ENCODE measurements around the gene RASGRP3. TPM values are rescaled to one million over a fixed set of nuclear protein-coding genes. Genes with fewer than 3 reads are reported as not detected.

RASGRP3 gene
- total and polyA plus RNA-seq, 2 donors (not counting 3 experiments of a cell fraction or from before 2014, with no cell fraction given), result 16.0 to 39.6 TPM

GRCh38 chr2:33570681-33571080, 94.2 kb downstream of the RASGRP3 start:
- no peak overlapping the region for H2AFZ ChIP-seq (ENCODE audit: low read depth, low read length)
- TF ChIP-seq POLR2AphosphoS5 (IDR thresholded peaks at IDR 0.05; ENCODE audit: insufficient read depth, low read depth, low read length) (no peak), POLR2A (IDR thresholded peaks at IDR 0.05; ENCODE audit: low read depth, low read length) (no peak), MYC (IDR thresholded peaks at IDR 0.05; ENCODE audit: low read depth, low read length) (no peak), EZH2 (IDR thresholded peaks at IDR 0.05; ENCODE audit: borderline replicate concordance, low read depth, low read length, severe bottlenecking) (no peak), CTCF (IDR thresholded peaks at IDR 0.05; ENCODE audit: extremely low read depth in 1 of 2, insufficient read depth in 1 of 2, low read depth in 1 of 2, low read length in 2 of 2) (no peak), MAX (IDR thresholded peaks at IDR 0.05; ENCODE audit: insufficient read depth, insufficient read length) (no peak), GATA2 (IDR thresholded peaks at IDR 0.05; ENCODE audit: insufficient read depth, insufficient read length, low read depth, low read length) (no peak), JUN (IDR thresholded peaks at IDR 0.05; ENCODE audit: borderline replicate concordance, insufficient read depth, insufficient read length, low read depth) (no peak), FOS (IDR thresholded peaks at IDR 0.05; ENCODE audit: borderline replicate concordance, insufficient read depth, low read length) (no peak)
- no peak overlapping the region for H3K9ac ChIP-seq (replicated peaks; ENCODE audit: extremely low read depth, insufficient read depth, low read length)
- H3K4me3 ChIP-seq (replicated peaks in 1 of 3; ENCODE audit: insufficient read depth in 1 of 3, low read depth in 1 of 3, low read length in 3 of 3), result no peak overlapping the region
- DNase-seq (ENCODE audit: low read depth, low spot score) (no peak), FAIRE-seq (no peak)
- intact Hi-C loops (cut with micrococcal nuclease), result no loop called here
- no peaks in the 10 kb centered on the region for H3K9me1 ChIP-seq (replicated peaks; ENCODE audit: control insufficient read depth, extremely low read depth, insufficient read depth, low read length)
- no TSS peak for BruUV-seq (replicated peaks)
- dilution Hi-C loops (cut with MboI; ENCODE audit: extremely low pct_ligation_motif_present, low sequenced_read_pairs), result no loop called here
- H3K4me2 ChIP-seq (ENCODE audit: insufficient read depth, low read length), result no peak overlapping the region
- CTCF ChIA-PET, result no interaction called here
- H3K4me1 ChIP-seq (ENCODE audit: control insufficient read depth, extremely low read depth, insufficient read depth, low read length), result no peaks in the 10 kb centered on the region
- no peak overlapping the region for H3K27ac ChIP-seq (ENCODE audit: insufficient read depth, low read depth, low read length)
- no peaks in the 10 kb centered on the region for H3K36me3 ChIP-seq (ENCODE audit: control insufficient read depth in 2 of 2, extremely low read depth in 1 of 2, insufficient read depth in 2 of 2, low read length in 2 of 2)
- no peaks in the 10 kb centered on the region for H3K9me3 ChIP-seq (replicated peaks; ENCODE audit: control insufficient read depth, insufficient read depth, low read length)
- H3K79me2 ChIP-seq (ENCODE audit: control insufficient read depth, insufficient read depth, low read length), result no peaks in the 10 kb centered on the region
- POLR2A ChIA-PET, result no interaction called here
- H4K20me1 ChIP-seq (replicated peaks; ENCODE audit: control insufficient read depth, extremely low read depth, insufficient read depth, low read length), result no peaks in the 10 kb centered on the region
- H3K27me3 ChIP-seq (ENCODE audit: control insufficient read depth in 2 of 2, insufficient read depth in 2 of 2, low read length in 2 of 2), result no peaks in the 10 kb centered on the region

All from endothelial cell of umbilical vein (primary cell).